Measurements from ENCODE around the gene TAF7.
A peak's percentile ranks its signal among the peaks of the same experiment; 100 is the strongest.
"Not testable (repeated sequence)": the region's sequence is repeated elsewhere in the genome, so short reads cannot be mapped to it uniquely, and the experiment has no call there.

The TAF7 gene, protein sequence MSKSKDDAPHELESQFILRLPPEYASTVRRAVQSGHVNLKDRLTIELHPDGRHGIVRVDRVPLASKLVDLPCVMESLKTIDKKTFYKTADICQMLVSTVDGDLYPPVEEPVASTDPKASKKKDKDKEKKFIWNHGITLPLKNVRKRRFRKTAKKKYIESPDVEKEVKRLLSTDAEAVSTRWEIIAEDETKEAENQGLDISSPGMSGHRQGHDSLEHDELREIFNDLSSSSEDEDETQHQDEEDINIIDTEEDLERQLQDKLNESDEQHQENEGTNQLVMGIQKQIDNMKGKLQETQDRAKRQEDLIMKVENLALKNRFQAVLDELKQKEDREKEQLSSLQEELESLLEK

DNA sequence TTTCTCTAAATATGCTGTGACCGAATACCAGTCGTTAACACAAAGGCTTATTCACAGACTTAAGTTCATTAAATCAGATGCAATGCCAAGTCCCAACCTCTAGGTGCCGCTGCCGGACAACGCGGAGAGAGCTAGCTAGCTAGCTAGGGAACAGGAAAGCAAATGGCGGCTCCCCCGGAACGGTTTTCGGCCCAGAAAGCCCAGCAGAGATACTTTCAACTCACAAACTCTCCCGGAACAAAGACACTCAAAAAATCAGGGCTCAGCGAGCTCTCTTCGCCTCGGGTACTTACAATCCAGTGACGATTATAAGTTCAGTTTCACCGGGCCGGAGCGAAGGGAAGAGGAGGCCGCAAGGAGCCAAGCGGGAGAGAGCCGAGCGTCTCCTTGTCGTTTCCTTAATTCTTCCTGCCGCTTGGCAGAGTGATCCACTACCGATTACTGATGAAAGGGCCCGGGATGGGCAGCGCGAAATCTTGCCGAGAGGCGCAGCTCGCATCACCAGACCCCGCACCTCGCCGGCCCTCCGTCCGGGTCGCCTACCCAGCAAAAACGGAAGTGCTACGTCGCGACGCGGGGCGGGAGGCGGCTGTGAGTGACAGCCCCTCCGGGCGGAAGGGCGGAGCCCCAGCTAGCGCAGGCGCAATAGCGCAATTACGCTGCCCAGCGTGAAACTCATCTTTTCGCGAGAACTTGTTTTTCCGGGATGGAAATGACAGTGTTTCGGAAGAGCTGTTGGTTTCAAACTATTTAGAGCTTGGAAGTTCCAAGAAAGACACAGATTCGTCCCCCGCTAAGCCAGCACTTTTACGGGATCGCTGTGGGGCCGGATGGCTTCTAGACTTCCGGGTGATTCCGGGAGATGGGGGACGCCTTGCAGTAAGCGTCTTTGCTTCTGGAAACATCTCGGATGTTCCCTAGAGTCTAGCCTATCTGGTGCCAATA lies at the start of gene TAF7:
TSS of gene TAF7 (minus strand) at position 560 of the 945 bp plus-strand sequence. CDS start 740 bp downstream, outside the sequence.
- DNase-seq (ENCODE audit: low read depth in 3 of 3): peak; percentile 85 to 90 (median 86)

DNA sequence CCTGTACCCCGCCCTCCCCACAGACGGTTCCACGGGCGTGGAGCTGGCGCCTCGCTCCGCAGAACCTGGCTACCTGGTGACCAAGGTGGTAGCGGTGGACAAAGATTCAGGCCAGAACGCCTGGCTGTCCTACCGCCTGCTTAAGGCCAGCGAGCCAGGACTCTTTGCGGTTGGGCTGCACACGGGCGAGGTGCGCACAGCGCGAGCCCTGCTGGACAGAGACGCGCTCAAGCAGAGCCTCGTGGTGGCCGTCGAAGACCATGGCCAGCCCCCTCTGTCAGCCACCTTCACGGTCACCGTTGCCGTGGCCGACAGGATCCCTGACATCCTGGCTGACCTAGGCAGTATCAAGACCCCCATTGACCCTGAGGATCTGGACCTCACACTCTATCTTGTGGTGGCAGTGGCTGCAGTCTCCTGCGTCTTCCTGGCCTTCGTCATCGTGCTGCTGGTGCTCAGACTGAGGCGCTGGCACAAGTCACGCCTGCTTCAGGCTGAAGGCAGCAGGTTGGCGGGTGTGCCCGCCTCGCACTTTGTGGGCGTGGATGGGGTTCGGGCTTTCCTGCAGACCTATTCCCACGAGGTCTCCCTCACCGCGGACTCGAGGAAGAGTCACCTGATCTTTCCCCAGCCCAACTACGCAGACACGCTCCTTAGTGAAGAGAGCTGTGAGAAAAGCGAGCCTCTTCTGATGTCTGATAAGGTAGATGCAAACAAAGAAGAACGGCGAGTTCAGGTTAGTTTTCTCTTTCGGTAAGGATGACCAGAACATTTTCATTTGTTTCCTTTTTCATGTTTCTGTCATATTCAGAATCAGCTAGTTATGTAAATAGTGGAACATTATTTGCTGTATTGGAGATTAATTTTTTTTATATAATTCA lies 45.7 kb upstream of the TAF7 start:
- no peak for DNase-seq (ENCODE audit: low read depth in 3 of 3)

DNA sequence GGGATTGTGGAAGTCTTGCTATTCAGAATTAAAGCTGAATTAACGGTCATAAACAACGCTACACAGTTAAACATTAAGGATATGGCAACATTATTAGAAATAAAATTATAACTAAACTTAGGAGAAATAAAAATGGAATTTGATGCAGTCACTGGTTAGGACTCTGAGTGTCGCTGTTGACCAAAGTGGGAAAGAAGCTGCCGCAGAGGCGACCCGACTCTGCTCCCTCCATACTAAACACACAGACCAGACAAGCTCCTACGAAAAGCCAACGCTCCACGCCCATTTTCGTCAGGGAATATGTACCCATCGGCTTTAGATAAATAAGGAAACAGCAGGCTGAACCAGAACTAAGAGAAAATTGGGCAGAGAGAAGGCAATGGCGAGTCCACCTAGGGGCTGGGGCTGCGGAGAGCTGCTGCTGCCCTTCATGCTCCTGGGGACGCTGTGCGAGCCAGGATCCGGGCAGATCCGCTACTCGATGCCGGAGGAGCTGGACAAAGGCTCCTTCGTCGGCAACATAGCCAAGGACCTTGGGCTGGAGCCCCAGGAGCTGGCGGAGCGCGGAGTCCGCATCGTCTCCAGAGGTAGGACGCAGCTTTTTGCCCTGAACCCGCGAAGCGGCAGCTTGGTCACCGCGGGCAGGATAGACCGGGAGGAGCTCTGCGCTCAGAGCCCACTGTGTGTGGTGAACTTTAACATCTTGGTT lies 43.5 kb upstream of the TAF7 start, which contains the start of gene PCDHGA5:
TSS of gene PCDHGA5 (plus strand) at position 211 of the 709 bp plus-strand sequence. CDS start at position 380, 169 bp downstream.
- no peak for DNase-seq (ENCODE audit: low read depth in 3 of 3)

- no peak for DNase-seq (ENCODE audit: low read depth in 3 of 3)
Observed at GRCh38 chr5:141362719-141363118, 42.1 kb upstream of the TAF7 start.

GRCh38 chr5:141360685-141361084 lies 40.1 kb upstream of the TAF7 start:
- no peak for DNase-seq (ENCODE audit: low read depth in 3 of 3)

- no peak for DNase-seq (ENCODE audit: low read depth in 3 of 3)
Observed at GRCh38 chr5:141359790-141360426, 39.3 kb upstream of the TAF7 start, which contains the start of gene PCDHGB2. Gene PCDHGB2 (plus strand): TSS chr5:141359994. CDS start chr5:141360136, 142 bp downstream.

DNA sequence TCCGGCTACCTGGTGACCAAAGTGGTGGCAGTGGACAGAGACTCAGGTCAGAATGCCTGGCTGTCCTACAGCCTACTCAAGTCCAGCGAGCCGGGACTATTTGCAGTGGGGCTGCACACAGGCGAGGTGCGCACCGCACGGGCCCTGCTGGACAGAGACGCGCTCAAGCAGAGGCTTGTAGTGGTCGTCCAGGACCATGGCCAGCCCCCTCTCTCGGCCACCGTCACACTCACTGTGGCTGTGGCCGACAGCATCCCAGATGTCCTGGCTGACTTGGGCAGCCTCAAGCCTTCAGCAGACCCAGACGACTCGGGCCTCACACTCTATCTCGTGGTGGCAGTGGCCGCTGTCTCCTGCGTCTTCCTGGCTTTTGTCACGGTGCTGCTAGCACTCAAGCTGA lies 36.4 kb upstream of the TAF7 start:
- no peak for DNase-seq (ENCODE audit: low read depth in 3 of 3)

DNA sequence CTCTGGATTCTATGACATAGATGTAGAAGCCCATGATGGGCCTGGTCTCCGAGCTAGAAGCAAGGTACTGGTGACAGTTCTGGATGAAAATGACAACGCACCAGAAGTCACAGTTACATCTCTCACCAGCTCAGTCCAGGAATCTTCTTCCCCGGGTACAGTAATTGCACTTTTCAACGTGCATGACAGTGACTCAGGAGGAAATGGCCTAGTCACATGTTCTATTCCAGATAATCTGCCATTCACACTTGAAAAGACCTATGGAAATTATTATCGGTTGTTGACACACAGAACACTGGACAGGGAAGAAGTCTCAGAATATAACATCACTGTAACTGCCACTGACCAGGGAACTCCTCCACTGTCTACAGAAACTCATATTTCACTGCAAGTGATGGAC lies 35.5 kb upstream of the TAF7 start:
- DNase-seq (ENCODE audit: low read depth in 3 of 3): no peak

GRCh38 chr5:141355641-141356040 lies 35.1 kb upstream of the TAF7 start:
- DNase-seq (ENCODE audit: low read depth in 3 of 3): no peak

DNA sequence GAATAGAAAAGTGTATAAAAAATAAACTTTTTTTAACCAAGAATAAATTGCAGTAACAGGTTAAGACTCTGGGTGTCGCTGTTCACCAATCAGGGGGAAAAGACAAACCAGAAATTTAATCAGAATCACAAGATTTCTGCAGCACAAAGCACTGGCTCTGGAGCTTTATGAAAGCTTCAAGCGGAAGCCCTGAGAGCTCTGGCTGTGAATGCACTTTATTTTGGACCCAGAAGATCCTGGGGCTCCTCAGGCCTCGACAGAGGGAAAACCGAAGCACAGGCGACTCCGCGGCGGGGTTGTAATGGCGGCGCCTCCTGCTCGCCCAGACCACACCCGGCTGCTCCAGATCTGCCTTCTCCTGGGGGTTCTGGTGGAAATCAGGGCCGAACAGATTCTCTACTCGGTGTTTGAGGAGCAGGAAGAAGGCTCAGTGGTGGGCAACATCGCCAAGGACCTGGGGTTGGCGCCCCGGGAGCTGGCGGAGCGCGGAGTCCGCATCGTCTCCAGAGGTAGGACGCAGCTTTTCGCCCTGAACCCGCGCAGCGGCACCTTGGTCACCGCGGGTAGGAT lies 34.4 kb upstream of the TAF7 start, which contains the start of gene PCDHGA4:
TSS of gene PCDHGA4 (plus strand) at position 122 of the 570 bp plus-strand sequence. CDS start at position 209, 87 bp downstream.
- no peak for DNase-seq (ENCODE audit: low read depth in 3 of 3)

GRCh38 chr5:141351591-141351990 lies 31.0 kb upstream of the TAF7 start:
- DNase-seq (ENCODE audit: low read depth in 3 of 3): no peak

DNA sequence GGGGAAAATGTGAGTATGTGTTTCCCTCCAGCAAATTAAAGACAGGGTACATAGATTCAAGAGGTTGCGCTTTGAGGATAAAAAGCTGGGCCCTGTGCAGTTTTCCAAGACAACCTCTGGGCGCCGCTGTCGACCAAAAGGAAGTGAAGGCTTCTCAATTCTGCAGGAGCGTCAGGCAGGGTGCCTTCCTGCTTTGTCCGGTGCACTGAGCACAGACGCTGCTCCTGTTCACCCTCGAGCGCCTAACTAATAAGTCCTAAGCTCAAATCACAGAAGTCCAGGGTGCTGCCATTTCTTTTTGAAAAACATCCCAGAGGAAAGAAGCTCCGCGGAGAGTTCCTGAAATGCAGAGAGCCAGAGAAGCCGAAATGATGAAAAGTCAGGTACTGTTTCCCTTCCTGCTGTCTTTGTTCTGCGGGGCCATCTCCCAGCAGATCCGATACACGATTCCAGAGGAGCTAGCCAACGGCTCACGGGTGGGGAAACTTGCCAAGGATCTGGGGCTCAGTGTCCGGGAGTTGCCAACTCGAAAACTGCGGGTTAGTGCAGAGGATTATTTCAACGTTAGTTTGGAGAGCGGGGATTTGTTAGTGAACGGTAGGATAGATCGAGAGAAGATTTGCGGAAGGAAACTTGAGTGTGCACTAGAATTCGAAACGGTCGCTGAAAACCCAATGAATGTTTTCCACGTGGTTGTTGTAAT lies 29.5 kb upstream of the TAF7 start, which contains the start of gene PCDHGB1:
TSS of gene PCDHGB1 (plus strand) at position 183 of the 703 bp plus-strand sequence. CDS start at position 345, 162 bp downstream.
- DNase-seq (ENCODE audit: low read depth in 3 of 3): peak in 1 of 3 experiments; percentile 27

GRCh38 chr5:141346017-141346416 lies 25.4 kb upstream of the TAF7 start:
- DNase-seq (ENCODE audit: low read depth in 3 of 3): not testable (repeated sequence)

DNA sequence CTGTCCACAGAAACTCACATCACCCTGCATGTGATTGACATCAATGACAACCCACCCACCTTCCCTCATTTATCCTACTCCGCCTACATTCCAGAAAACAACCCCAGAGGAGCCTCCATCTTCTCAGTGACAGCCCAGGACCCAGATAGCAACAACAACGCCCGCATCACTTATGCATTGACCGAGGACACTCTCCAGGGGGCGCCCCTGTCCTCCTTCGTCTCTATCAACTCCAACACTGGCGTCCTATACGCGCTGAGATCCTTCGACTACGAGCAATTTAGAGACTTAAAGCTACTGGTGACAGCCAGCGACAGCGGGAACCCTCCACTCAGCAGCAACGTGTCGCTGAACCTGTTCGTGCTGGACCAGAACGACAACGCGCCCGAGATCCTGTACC lies 24.7 kb upstream of the TAF7 start:
- no peak for DNase-seq (ENCODE audit: low read depth in 3 of 3)

GRCh38 chr5:141343953-141344463 lies 23.4 kb upstream of the TAF7 start:
- DNase-seq (ENCODE audit: low read depth in 3 of 3): no peak

- no peak for DNase-seq (ENCODE audit: low read depth in 3 of 3)
Observed at GRCh38 chr5:141343242-141343952, 22.8 kb upstream of the TAF7 start, which contains the start of gene PCDHGA3. Gene PCDHGA3 (plus strand): TSS chr5:141343829. CDS start chr5:141344034, 205 bp downstream.

DNA sequence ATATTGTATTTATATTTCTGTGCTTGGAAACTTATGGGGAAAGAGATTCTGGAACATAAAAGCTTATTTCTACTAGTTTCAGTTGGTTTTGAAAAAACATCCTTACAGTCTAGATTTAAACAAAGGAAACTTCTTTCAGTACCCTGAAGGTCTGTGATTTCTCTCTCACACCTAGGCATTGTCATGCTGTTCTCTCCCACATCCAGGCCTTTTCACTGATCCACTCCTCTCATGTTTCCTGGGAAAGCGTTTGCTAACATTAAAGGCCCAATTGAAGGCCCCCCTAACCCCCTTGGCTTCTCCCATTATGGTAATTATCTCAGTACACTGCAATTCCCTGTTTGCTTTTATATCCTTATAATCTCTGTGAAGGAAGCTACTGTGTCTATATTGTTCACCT lies 22.2 kb upstream of the TAF7 start:
- DNase-seq (ENCODE audit: low read depth in 3 of 3): no peak

DNA sequence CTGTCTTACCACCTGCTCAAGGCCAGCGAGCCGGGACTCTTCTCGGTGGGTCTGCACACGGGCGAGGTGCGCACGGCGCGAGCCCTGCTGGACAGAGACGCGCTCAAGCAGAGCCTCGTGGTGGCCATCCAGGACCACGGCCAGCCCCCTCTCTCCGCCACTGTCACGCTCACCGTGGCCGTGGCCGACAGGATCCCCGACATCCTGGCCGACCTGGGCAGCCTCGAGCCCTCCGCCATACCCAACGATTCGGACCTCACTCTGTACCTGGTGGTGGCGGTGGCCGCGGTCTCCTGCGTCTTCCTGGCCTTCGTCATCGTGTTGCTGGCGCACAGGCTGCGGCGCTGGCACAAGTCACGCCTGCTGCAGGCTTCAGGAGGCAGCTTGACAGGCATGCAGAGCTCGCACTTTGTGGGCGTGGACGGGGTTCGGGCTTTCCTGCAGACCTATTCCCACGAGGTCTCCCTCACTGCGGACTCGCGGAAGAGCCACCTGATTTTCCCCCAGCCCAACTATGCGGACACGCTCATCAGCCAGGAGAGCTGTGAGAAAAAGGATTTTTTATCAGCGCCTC lies 20.3 kb upstream of the TAF7 start:
- not testable (repeated sequence) for DNase-seq (ENCODE audit: low read depth in 3 of 3)

All from stimulated activated CD4-positive, alpha-beta T cell treated with anti-CD3 and anti-CD28 coated beads, TNF-alpha, amount 100 ng/mL, for 24 hours (primary cell).